Testis (tissue), 3 donors: ENCODE measurements around the gene SETD2. TPM values are rescaled to one million over a fixed set of nuclear protein-coding genes. Genes with fewer than 3 reads are reported as not detected.

Source experiments
- DNase-seq: peaks from one replicate; pipeline ENCODE4 v3.0.0-alpha.2; 2019
- H3K27ac ChIP-seq, 2 donors: fragments of 200-600 bp; sonication (generic); one replicate each; pipeline ENCODE4 v1.5.1; 2019
- H3K27me3 ChIP-seq: fragments of 200-600 bp; sonication (generic); one replicate; pipeline ENCODE4 v1.5.1; 2019
- H3K36me3 ChIP-seq: fragments of 200-600 bp; sonication (generic); one replicate; pipeline ENCODE4 v1.5.1; 2017; ENCODE audit warnings: low read depth; ENCODE audit errors: missing control alignments
- H3K4me1 ChIP-seq: fragments of 200-600 bp; sonication (generic); one replicate; pipeline ENCODE4 v1.5.1; 2019
- H3K4me3 ChIP-seq, 2 donors: fragments of 200-600 bp; sonication (generic); one replicate each; pipeline ENCODE4 v1.5.1; 2017 to 2019
- H3K9me3 ChIP-seq: fragments of 200-600 bp; sonication (generic); one replicate; pipeline ENCODE4 v1.5.1; 2017
- CTCF ChIP-seq, 3 experiments: fragments of 450-650 bp in 2 of 3; fragments of 200-600 bp in 1 of 3; sonication (generic) in 1 of 3; IDR thresholded peaks; one replicate each; pipeline ENCODE4 v1.5.1; 2016 to 2019; ENCODE audit warnings: antibody characterized with exemption in 3 of 3, mild to moderate bottlenecking in 2 of 3, moderate library complexity in 1 of 3
- POLR2A ChIP-seq: fragments of 450-650 bp; IDR thresholded peaks from one replicate; pipeline ENCODE4 v1.6.1; 2017; ENCODE audit warnings: antibody characterized with exemption, mild to moderate bottlenecking, moderate library complexity
- WGBS, 2 donors: methylation state at CpG; one replicate each; pipeline ENCODE4 v1.1.5; 2018; 5-methylcytosine and 5-hydroxymethylcytosine counted together
- intact Hi-C: fragments of 100-400 bp; cut with DNase I; formaldehyde crosslinking; loops from one replicate; pipeline ENCODE4 v1.15.1; 2023; ENCODE audit warnings: low total_unique reads
- polyA plus RNA-seq: library from polyadenylated mRNA; stranded (reverse); fragments of 350-450 nt; fragmentation: Illumina TruSeq; extraction: RNeasy Lipid Tissue Mini Kit (QIAGEN cat#74804); gene quantifications from one replicate; pipeline ENCODE4 v1.2.3, GENCODE V29; 2014; ENCODE audit warnings: low read depth, low replicate concordance; ENCODE audit not compliant: insufficient read depth
- total RNA-seq, 2 donors: library from RNA; depleted of rRNA; stranded (reverse); fragments of >200 nt; gene quantifications; one replicate each; pipeline ENCODE4 v1.2.3, GENCODE V29; 2016

The SETD2 gene
- total and polyA plus RNA-seq, 3 donors from 2014 or later: 37.1 to 95.2 (median 76.7) TPM

- Histone ChIP-seq H3K4me3 (no peak overlapping the region), H3K9me3 (no peaks in the 10 kb centered on the region), H3K27ac (no peak overlapping the region), H3K27me3 (no peaks in the 10 kb centered on the region), H3K36me3 (no peaks in the 10 kb centered on the region), H3K4me1 (peaks cover 3% of the 10 kb centered on the region)
- TF ChIP-seq POLR2A (no peak), CTCF (IDR thresholded peaks at IDR 0.05) (no peak)
- intact Hi-C loops: no loop called here
- DNase-seq: peak; percentile 8
Observed at GRCh38 chr3:47014036-47014435, 149.9 kb downstream of the SETD2 start.

- Histone ChIP-seq H3K4me3 (no peak overlapping the region), H3K9me3 (no peaks in the 10 kb centered on the region), H3K36me3 (no peaks in the 10 kb centered on the region), H3K27ac (no peak overlapping the region), H3K4me1 (peaks cover 11% of the 10 kb centered on the region), H3K27me3 (no peaks in the 10 kb centered on the region)
- DNase-seq: peak; percentile 6
- 80 to 100% methylated on average over 3 of the region's 3 CpGs for WGBS, 2 donors
- TF ChIP-seq CTCF (IDR thresholded peaks at IDR 0.05): no peak
- TF ChIP-seq POLR2A: no peak
- intact Hi-C loops: no loop called here
Observed at GRCh38 chr3:47013231-47013630, 150.7 kb downstream of the SETD2 start.

- DNase-seq: peak; percentile 12
- H3K27me3 ChIP-seq: no peaks in the 10 kb centered on the region
- no peak overlapping the region for H3K27ac ChIP-seq
- intact Hi-C loops: no loop called here
- H3K9me3 ChIP-seq: no peaks in the 10 kb centered on the region
- TF ChIP-seq CTCF (IDR thresholded peaks at IDR 0.05): no peak
- no peak for TF ChIP-seq POLR2A
- WGBS, 2 donors: 88 to 95% methylated on average over 7 to 10 of the region's 10 CpGs
- H3K36me3 ChIP-seq: no peaks in the 10 kb centered on the region
- peaks cover 11% of the 10 kb centered on the region for H3K4me1 ChIP-seq
- no peak overlapping the region for H3K4me3 ChIP-seq
Observed at GRCh38 chr3:47012342-47013230, 151.3 kb downstream of the SETD2 start.

- H3K27me3 ChIP-seq: no peaks in the 10 kb centered on the region
- H3K4me3 ChIP-seq: no peak overlapping the region
- no peaks in the 10 kb centered on the region for H3K9me3 ChIP-seq
- peaks cover 11% of the 10 kb centered on the region for H3K4me1 ChIP-seq
- DNase-seq: no peak
- 78 to 88% methylated on average over 6 of the region's 6 CpGs for WGBS, 2 donors
- no peak overlapping the region for H3K27ac ChIP-seq
- no peak for TF ChIP-seq POLR2A
- no peak for TF ChIP-seq CTCF (IDR thresholded peaks at IDR 0.05)
- no peaks in the 10 kb centered on the region for H3K36me3 ChIP-seq
- intact Hi-C loops: no loop called here
Observed at GRCh38 chr3:47011371-47011770, 152.5 kb downstream of the SETD2 start.

- Histone ChIP-seq H3K27me3 (no peaks in the 10 kb centered on the region), H3K9me3 (no peaks in the 10 kb centered on the region), H3K27ac (no peak overlapping the region), H3K36me3 (no peaks in the 10 kb centered on the region), H3K4me3 (no peak overlapping the region), H3K4me1 (peaks cover 11% of the 10 kb centered on the region)
- DNase-seq: no peak
- WGBS, 2 donors: 89 to 93% methylated on average over 4 to 5 of the region's 5 CpGs
- TF ChIP-seq CTCF (IDR thresholded peaks at IDR 0.05) (no peak), POLR2A (no peak)
- intact Hi-C loops: no loop called here
Observed at GRCh38 chr3:47010910-47011309, 153.0 kb downstream of the SETD2 start.
